HG03108 (cell line): ENCODE measurements around the gene CWC22.
A peak's percentile ranks its signal among the peaks of the same experiment; 100 is the strongest.
"Not testable (repeated sequence)": the region's sequence is repeated elsewhere in the genome, so short reads cannot be mapped to it uniquely, and the experiment has no call there.

Experiments
- ATAC-seq: cut with Tn5 transposase; IDR thresholded peaks from one replicate; pipeline ENCODE4 v1.9.1; 2021; ENCODE audit warnings: moderate library complexity; ENCODE audit not compliant: unreplicated experiment

The CWC22 gene

GRCh38 chr2:180006781-180007579, at the start of gene CWC22:
Gene CWC22 (minus strand): TSS chr2:180007297. CDS start chr2:179993341, 13,956 bp downstream.
- peak; percentile 98 for ATAC-seq

GRCh38 chr2:180056367-180057118, 49.4 kb upstream of the CWC22 start:
- no peak for ATAC-seq

- not testable (repeated sequence) for ATAC-seq
These were observed 47.5 kb upstream of the CWC22 start for GRCh38 chr2:180054576-180054975.

DNA sequence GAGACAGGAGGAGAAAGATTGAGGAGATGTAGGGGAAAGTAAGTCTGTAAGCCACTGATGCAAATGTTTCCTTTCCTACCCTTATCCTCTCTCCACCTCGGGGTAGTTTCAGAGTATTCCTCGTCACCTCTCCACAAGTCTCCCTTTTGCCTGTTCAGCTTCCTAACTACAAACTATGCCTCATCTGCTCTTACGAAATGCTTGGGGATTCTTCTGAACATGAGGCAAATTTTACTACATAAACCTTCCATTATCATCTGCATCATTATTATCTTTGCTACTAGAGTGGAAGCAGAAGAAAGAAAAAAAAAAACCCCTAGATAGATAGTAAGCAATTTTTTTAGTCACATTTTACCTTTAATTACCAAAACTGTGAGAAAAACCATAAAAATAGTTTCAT, 43.1 kb upstream of the CWC22 start:
- no peak for ATAC-seq

DNA sequence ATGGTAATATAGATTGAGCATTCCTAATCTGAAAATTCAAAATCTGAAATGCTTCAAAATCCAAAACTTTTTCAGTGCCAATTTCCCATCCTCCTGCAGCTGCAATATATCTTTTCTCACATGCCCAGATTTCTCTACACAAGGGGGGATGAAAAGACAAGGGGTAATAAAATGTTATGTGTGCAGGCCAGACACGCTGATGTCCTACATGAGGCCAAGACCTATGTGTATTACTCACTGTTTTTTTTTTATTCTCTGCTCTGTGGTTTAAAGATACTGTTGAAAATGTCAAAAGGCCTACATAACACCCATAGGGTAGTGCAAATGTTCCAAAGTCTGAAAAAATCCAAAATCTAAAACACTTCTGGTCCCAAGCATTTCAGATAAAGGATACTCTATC, 41.2 kb upstream of the CWC22 start:
- ATAC-seq: no peak

- ATAC-seq: no peak
These were observed 39.7 kb upstream of the CWC22 start for GRCh38 chr2:180046776-180047175.

GRCh38 chr2:180046202-180046601, 39.1 kb upstream of the CWC22 start:
- no peak for ATAC-seq

- no peak for ATAC-seq
These were observed 33.2 kb upstream of the CWC22 start for GRCh38 chr2:180040146-180040925.

DNA sequence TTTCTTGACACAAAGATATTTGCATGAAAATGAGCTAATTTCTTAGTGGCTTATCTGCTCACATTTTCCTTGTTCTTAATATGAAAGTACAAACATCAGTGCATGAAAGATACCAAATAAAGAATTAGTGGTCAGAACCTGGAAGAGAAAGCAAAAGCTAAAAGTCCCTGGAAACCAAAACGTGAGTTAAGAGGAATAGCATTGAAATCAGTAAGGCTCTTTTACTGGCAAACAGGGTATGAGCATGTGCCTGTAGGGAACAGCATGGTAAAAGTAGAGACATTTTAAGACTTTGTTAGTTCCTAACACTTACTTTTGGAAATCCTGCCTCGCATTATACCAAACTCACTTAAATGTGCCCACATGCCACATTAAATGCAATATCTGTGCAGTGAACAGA, 31.9 kb upstream of the CWC22 start:
- ATAC-seq: no peak

GRCh38 chr2:180033993-180034894, 27.1 kb upstream of the CWC22 start:
- no peak for ATAC-seq

DNA sequence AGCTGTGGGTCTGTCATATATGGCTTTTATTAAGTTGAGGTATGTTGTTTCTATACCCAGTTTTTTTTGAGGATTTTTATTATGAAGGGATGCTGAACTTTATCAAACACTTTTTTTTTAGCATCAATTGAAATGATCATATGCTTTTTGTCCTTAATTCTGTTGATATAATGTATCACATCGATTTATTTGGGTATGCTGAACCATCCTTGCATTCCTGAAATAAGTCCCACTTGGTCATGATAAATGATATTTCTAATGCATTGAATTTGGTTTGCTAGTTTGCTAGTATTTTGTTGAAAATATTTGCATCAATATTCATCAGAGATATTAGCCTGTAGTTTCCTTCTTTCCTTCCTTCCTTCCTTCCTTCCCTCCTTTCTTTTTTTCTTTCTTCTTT, 22.5 kb upstream of the CWC22 start:
- ATAC-seq: no peak

DNA sequence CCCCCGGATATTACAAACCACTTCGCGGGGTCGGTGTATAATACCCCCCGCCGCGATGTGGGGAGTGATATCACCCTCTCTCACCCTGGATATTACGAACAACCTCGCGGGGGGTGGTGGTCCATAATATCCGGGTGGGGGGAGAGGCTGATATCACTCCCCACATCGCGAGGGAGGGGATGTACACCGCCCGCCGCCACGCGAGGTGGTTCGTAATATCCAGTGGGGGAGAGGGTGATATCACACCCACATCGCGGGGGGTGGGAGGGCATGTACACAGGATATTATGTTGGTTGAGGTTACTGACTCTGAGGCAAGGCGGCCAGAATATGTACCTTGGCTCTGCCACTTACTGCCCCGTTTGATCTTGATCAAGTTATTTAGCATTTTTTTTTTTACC, 14.8 kb upstream of the CWC22 start:
- ATAC-seq: no peak

GRCh38 chr2:180017784-180018183, 10.7 kb upstream of the CWC22 start:
- no peak for ATAC-seq

DNA sequence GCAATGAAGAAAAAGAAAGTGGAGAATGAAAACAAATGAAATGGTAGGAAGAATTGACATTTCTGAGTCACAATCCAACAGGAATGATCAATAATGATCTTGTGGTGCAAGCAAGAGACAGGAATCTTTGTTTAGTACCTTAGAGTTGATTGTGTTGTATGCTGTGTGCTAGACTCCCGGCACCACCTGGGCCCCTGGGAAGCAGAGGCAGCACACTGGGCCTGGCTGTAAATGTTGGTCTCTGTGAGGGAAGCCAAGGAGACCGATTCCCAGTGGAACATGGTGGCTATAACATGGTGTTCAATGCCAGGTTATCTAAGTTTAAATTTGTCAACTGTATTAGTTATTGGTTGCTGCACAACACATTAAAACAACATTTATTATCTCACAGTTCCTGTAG, 9.8 kb upstream of the CWC22 start:
- ATAC-seq: no peak

GRCh38 chr2:180015951-180016709, 9.0 kb upstream of the CWC22 start:
- no peak for ATAC-seq

DNA sequence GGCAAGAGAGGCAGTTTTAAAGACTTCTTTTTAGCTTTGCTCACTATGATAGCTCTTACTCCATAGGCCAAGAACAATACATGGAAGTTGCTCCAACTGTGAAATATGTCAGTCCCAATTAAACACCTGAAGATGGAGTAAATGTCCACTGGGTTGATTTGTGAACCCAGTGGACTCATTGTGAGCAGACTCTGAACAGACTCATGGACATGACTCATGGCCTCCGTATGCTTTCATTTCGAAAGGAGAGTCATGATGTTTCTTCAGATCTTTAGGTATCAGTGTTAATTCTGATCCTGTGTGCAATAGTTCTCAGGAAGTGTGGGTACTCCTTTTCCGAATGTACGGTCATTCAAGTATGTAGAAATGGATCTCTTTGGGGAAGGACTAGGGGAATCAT, 5.4 kb upstream of the CWC22 start:
- ATAC-seq: no peak

GRCh38 chr2:180010701-180011100, 3.6 kb upstream of the CWC22 start:
- ATAC-seq: no peak

GRCh38 chr2:180006231-180006630, 866 bp downstream of the CWC22 start:
- ATAC-seq: no peak

- not testable (repeated sequence) for ATAC-seq
These were observed 1.6 kb downstream of the CWC22 start for GRCh38 chr2:180005465-180005864.

DNA sequence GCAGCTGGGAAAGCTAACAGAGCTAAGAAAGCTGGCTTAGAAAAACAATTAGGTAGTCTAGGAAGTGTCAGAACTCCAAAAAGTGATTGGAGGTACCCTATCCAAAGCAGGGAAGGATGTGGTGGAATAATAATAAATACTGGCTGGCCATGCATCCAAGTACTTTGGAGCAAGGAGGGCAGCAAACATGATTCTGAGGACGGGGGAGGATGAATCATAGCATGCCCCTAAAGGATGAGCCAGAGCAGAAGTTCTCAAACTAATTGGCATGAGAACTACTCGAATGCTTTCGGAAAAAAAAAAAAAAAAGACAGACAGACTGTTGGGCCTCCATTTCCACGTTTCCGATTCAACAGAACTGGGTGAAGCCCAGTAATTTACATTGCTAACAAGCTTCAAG, 2.4 kb downstream of the CWC22 start:
- ATAC-seq: no peak
